ELR (cell line): ENCODE data around the gene CLPTM1L.
"Not testable (repeated sequence)": the region's sequence is repeated elsewhere in the genome, so short reads cannot be mapped to it uniquely, and the experiment has no call there.

ENCODE experiments used
- DNase-seq: peaks from one replicate; pipeline ENCODE4 v3.0.0-alpha.2; 2015; ENCODE audit warnings: low read depth

CLPTM1L gene

GRCh38 chr5:1360367-1360766 lies 15.5 kb upstream of the CLPTM1L start:
- DNase-seq, result not testable (repeated sequence)

- no peak for DNase-seq
Observed at GRCh38 chr5:1359713-1360112, 14.8 kb upstream of the CLPTM1L start.

GRCh38 chr5:1359031-1359645 lies 14.2 kb upstream of the CLPTM1L start:
- no peak for DNase-seq

- DNase-seq, result no peak
Observed at GRCh38 chr5:1358726-1359025, 13.8 kb upstream of the CLPTM1L start.

- no peak for DNase-seq
Observed at GRCh38 chr5:1357946-1358725, 13.2 kb upstream of the CLPTM1L start.

- DNase-seq, result no peak
Observed at GRCh38 chr5:1356873-1357787, 12.2 kb upstream of the CLPTM1L start.

- no peak for DNase-seq
Observed at GRCh38 chr5:1354576-1354975, 9.7 kb upstream of the CLPTM1L start.

- DNase-seq, result no peak
Observed at GRCh38 chr5:1352231-1353219, 7.6 kb upstream of the CLPTM1L start.

- no peak for DNase-seq
Observed at GRCh38 chr5:1351156-1351555, 6.3 kb upstream of the CLPTM1L start.

- no peak for DNase-seq
Observed at GRCh38 chr5:1349246-1349645, 4.3 kb upstream of the CLPTM1L start.

GRCh38 chr5:1348986-1349245 lies 4.0 kb upstream of the CLPTM1L start:
- no peak for DNase-seq

- DNase-seq, result no peak
Observed at GRCh38 chr5:1347571-1347970, 2.7 kb upstream of the CLPTM1L start.

- no peak for DNase-seq
Observed at GRCh38 chr5:1346627-1347440, 1.9 kb upstream of the CLPTM1L start.

GRCh38 chr5:1345876-1346626 lies 1.2 kb upstream of the CLPTM1L start:
- no peak for DNase-seq

GRCh38 chr5:1343931-1344901 lies 683 bp downstream of the CLPTM1L start:
- peak; percentile 43 for DNase-seq

- DNase-seq, result no peak
Observed at GRCh38 chr5:1343315-1343751, 1.6 kb downstream of the CLPTM1L start.

- DNase-seq, result not testable (repeated sequence)
Observed at GRCh38 chr5:1342711-1343110, 2.2 kb downstream of the CLPTM1L start.

- DNase-seq, result no peak
Observed at GRCh38 chr5:1342268-1342667, 2.6 kb downstream of the CLPTM1L start.

GRCh38 chr5:1341863-1342262 lies 3.0 kb downstream of the CLPTM1L start:
- no peak for DNase-seq
